ENCODE measurements around the gene TCF7L2.

Gene TCF7L2

GRCh38 chr10:113158183-113158582, 208.1 kb downstream of the TCF7L2 start:
- DNase-seq = no peak

DNA sequence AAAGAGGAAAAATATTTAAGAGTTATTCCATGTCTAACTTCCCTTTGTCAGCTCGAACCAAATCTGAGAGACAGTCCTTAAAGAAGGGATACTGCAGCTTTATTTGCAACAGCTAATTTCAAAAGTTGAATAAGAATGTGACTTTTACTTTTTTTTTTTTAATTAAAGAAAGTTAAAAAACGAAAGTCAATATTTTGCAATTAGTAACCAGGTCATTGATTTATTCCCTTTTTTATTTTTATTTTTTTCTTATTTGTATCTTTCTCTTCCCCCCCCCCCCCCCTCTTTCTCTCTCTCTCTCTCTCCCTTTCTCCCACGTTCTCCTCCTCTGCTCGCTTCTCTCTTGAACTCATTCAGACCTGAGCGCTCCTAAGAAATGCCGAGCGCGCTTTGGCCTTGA, 209.5 kb downstream of the TCF7L2 start:
- DNase-seq = no peak

GRCh38 chr10:113160641-113161040, 210.6 kb downstream of the TCF7L2 start:
- no peak for DNase-seq

- DNase-seq = no peak
Observed at GRCh38 chr10:113161066-113161465, 211.0 kb downstream of the TCF7L2 start.

DNA sequence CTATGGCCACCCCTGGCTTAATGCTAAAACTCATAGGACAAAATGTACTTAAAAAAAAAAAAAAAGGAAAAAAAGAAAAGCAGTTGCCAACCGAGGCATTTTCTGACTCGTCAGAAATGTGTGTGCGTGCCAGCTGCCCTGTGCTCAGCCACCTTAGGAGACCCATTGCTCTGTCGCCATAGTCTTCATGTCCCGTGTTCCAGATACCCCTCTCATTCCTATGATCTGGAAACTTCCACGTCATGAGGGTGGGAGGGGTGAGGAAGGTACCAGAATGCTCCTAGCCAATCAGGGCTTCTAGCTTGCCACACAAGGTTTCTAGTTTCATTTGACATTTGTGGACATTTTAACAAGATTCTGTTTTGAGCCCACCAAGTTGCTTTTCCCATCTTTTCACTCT, 212.9 kb downstream of the TCF7L2 start:
- no peak for DNase-seq

- no peak for DNase-seq
Observed at GRCh38 chr10:113165673-113166072, 215.6 kb downstream of the TCF7L2 start.

DNA sequence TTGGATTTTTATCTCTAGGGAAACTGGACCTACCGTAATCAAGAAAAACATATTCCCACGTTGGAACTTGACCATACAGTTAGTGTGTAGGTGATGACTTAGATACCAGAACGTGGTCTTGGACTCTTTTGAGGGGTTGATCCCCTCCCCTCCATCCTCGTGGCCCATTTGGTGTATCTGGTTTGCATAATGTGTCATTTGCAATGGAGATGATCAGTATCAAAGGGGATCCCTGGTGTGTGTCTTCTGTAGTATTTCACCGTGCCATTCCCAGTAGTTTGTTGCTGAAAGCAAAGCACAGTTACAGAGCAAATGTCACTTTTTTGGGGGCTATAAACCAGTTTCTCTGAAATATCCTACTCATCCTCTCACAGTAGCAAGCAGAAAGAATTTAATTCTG, 217.7 kb downstream of the TCF7L2 start:
- DNase-seq = no peak

DNA sequence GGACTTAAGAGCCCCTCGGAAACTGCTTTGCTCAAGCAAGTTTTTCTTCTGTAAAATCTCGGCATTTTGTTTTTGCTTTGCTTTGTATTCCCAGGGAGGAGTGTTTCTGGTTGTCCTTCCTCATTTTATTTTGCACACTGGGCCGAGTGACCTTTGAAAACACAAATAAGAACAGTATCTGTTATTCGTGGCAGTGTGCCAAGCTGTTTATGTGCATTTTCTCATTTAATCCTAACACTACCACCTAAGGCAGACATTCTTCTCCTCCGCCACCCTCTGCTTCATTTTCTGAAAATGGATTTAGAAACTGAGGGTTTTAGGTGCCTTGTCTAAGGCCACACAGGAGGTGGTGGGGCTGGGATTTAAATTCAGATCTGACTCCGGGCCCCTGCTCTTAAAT, 218.5 kb downstream of the TCF7L2 start:
- no peak for DNase-seq

- no peak for DNase-seq
Observed at GRCh38 chr10:113169111-113169510, 219.1 kb downstream of the TCF7L2 start.

DNA sequence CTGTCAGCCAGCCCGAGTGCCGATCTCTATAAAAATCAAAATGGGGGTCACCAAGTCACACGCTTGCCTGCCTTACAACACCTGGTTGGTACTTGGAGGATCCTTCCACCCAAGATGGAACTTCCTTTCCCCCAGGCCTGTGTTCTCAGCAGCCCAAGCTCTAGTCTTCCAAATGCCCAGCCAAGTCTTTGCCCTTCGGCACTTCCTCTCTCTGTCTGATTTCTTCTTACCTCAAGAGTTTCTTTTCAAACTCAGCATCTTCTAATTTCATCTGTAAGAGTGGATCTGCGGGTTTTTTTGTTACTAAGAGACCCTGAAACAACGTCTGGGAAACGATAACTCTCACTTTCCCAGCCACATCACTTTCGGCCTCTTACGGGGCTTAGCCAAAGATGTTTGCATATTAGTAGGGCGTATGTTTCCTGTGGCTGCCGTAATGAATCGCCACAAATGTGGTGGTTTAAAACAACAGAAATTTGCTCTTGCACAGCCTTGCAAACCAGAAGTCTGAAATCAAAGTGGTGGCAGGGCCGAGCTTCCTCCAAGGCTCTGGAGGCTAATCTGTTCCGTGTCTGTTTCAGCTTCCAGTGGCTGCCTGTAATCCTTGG, 219.9 kb downstream of the TCF7L2 start:
- no peak for DNase-seq

GRCh38 chr10:113171662-113172061, 221.6 kb downstream of the TCF7L2 start:
- DNase-seq = no peak

DNA sequence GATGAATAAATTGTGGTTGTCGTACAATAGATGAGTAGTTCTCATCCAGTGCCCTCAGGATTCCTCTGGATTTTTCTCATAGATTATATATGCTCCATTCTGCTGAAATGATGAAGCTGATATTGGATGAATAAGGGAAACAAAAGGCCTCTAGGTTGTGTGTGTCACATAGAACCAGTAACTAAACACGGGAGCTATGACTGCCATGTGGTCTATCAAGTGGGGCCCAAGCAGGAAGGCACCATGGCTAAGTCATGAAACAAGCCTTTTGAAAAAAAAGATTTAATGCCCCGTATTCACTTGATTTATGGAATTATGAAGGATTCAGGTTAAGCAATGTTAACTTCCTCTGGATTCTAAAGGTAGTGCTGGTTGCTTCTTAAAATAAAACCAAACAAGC, 225.1 kb downstream of the TCF7L2 start:
- no peak for DNase-seq

DNA sequence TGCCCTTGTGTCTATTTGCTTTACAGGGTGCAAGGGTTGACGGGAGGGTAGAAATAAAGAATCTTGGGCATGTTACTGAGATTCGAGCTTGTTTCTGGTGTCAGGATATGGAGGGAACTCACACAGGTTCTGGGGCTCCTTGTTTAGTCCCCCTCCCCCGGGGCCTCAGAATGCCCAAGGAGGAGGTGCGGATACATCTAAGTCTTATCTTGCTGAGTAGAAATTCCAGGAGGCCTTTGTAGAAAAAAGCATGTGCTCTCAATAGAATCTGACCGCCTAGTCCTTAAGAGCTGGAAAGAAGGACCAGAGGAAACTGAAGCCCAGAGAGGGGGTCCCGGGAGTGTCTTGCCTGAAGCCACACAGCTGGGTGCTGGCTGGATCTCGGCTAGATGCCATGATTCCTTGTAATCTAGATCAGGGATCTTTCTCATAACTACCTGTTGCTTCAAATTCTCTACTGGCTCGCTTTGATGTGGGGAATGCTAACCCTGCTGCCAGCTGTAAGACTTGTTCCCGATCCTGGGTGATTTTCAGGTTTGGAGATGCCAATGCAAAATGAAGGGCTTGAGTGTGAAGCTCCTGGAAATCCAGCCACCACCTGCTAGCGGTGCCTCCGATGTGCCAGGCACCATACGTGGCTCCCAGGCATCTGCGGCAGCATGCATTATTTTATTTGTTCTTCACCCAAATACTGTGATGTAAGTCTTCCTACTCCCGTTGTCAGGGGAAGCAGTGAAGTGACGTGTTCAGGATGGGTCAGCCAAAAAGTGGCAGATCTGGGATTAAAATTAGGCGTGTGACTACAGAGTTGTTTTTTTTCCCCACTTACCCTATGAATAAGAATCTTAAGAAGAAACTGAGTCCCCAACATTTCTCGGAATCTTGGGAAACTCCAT, 226.0 kb downstream of the TCF7L2 start:
- DNase-seq = no peak

DNA sequence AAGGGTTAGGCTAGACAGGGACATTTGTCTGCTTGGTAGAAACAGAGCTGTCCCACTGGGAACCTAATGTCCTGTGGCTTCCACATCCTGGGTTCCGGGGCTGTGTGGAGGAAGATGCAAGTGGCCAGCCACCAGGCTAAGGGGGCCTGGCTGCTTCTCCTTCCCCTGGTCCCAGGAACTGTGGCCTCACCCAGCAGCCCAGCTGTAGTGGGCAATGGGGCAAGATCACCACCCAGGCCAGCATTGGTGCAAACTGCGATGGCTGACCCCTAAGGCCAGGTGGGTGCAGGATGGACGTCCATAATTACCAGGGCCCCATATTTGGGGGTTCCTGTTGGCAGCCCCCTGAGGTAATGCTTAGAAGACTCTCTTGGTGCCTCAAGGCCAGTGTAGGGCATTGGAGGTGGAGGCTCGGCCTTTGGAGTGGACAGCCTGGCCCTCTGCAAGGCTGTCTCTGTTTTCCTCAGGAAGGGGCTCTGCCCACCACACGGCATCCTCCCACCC, 226.7 kb downstream of the TCF7L2 start:
- no peak for DNase-seq

DNA sequence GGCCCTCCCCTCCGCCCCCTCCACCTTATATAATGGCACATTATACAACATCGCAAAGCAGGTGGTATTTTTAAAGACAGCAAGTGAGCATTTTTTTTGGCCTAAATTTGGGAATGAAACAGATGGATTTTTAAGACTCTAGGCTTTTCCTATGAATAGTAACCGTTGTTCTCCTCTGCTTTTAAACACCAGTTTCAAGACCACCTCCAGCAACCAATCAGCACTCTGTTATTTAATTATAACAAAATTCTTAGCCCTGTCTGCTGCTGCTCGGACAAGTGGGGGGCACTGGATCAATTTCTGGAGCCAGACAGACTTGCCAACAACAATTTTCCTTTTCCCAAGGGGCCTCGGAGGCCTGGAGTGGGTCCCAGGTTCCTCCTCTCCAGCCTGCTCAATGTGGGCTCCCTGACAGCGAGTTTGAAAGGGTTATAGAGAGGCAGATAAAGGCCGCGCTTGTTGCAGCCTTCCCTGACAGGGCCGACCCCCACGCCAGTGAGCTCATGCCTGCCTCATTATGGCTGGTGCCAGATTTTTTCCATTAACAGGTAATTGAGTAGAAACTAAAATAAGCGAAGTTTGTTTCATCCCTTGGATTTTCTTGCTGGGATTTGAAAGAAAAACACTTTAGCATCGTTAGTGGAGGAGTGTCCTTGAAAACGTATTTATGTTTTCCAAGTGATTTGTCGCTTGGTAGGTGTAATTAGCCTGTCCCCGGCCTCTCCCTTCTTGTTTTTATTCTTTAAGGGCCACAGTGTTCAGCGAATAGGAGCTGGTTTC, 227.3 kb downstream of the TCF7L2 start:
- no peak for DNase-seq

GRCh38 chr10:113177936-113178335, 227.9 kb downstream of the TCF7L2 start:
- no peak for DNase-seq

DNA sequence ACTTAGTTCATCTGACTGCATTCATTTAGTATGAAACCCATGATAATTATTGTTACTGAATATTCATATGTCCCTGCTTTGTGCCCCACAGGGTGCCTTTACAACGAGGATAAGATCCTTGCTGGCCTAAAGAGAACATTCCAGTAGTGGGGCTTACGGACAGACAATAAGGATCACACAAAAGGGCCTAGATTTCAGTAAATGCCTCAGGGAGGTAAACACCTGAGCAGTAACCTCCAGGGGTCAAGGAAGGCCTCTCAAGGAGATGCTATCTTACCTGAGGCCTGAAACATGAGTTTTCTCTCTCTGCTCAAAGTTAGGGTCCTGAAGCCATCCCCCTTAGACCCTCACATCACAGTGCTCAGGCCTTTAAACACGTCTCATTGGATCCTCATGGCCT, 228.7 kb downstream of the TCF7L2 start:
- no peak for DNase-seq

- no peak for DNase-seq
Observed at GRCh38 chr10:113179265-113179664, 229.2 kb downstream of the TCF7L2 start.

GRCh38 chr10:113179966-113180365, 229.9 kb downstream of the TCF7L2 start:
- DNase-seq = no peak

DNA sequence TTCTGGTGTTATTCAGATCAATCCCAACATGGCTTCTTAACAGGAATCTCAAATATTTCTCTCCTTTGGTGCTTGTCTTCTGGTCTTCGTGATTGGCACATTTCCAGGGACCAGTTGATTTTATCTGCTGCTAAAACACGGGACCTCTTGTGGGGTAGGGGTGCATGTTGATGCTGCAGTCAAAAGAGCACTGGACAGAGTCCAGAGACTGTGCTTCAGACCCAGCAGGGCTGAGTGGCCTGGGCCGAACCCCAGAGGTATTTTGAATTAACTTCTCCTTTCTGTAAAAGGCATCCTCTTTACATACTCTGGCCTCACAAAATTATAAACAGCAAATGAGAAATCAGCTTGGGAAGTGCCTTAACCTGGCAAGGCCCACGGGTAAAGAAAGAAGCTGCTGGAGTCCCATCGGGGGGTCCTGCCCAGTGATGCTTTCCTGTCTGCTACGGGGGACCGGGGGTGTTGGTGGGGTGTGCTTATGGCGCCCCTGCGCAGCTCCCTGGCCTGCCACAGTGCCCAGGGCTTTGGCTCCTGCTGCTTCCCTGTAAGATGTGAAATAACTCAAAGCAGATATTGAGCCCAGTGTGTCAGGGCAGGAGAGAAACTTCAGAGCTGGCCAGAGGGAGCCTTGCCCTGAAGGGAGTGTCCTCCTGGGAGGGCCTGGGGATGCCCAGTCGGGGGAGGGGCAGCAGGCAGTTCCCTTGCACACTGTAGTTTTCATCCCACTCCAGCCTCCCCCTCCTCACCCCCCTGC, 230.5 kb downstream of the TCF7L2 start:
- no peak for DNase-seq

DNA sequence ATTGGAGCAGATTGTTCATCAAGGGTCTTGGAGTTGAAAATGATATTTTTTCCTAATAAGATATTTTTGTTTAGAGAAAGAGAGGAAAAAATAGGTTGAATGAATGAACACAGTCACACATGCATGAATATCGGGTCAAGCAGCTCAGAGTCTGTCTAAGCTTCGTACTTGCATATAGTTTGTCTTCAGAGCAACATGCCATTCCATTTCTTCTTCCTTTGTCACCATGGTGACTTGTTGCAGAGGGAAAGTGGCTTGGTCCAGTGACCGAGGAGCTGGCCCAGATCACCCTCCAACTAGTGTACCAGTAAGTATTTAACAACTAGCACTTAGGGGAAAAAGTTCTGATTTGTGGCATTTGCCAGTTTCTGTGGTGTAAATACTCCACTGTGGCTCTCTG, 232.1 kb downstream of the TCF7L2 start:
- no peak for DNase-seq

DNA sequence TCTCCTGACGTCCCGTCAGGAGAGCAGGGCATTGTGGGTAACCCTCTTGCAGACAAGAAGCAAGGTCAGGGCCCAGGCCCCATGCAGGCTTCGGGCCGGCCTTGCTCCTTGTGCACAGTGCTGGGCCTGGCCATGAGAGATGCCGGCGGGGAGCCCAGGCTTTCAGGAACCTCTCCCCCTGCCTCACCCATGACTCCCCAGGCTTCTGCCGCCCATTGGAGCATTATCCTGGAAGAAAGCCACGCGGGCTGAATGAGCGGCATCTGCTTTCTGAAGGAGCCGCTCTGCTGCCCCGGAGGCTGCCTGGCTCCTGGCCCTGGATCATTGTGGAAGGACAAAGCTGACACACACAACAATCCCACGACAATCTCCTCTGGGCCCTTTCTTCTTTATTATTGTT, 233.5 kb downstream of the TCF7L2 start:
- no peak for DNase-seq
